Measurements from ENCODE around the gene UBLCP1.
A peak's percentile ranks its signal among the peaks of the same experiment; 100 is the strongest.

Gene UBLCP1

GRCh38 chr5:159309689-159310433, 46.8 kb downstream of the UBLCP1 start:
- TF ChIP-seq, protein P1, sequence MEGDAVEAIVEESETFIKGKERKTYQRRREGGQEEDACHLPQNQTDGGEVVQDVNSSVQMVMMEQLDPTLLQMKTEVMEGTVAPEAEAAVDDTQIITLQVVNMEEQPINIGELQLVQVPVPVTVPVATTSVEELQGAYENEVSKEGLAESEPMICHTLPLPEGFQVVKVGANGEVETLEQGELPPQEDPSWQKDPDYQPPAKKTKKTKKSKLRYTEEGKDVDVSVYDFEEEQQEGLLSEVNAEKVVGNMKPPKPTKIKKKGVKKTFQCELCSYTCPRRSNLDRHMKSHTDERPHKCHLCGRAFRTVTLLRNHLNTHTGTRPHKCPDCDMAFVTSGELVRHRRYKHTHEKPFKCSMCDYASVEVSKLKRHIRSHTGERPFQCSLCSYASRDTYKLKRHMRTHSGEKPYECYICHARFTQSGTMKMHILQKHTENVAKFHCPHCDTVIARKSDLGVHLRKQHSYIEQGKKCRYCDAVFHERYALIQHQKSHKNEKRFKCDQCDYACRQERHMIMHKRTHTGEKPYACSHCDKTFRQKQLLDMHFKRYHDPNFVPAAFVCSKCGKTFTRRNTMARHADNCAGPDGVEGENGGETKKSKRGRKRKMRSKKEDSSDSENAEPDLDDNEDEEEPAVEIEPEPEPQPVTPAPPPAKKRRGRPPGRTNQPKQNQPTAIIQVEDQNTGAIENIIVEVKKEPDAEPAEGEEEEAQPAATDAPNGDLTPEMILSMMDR (IDR thresholded peaks at IDR 0.05; ENCODE audit: control insufficient read depth, insufficient read depth, low read depth, low read length, missing control alignments) = no peak
- no peak overlapping the region for H3K4me3 ChIP-seq (ENCODE audit: control insufficient read depth, low read depth, low read length)
- DNase-seq (ENCODE audit: low read depth) = no peak

DNA sequence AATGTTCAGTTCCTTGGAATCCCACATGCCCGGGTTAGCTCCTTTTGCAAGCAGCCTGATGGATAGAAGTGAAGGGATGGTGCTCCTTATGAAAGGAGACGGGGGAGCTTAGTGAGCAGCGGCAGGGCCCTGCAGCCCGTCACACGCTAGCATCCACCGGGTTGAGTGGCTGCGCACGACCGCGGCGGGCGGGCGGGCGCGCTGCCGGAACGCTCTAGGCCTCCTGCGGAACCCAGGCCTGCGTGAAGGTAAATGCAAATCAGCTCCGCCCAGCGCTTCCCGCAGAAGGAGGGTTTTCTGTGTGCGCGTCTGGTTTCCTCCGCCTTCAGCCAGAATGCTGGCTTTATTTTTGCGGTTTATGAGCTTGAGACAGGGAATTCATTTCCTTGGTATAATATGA, 47.4 kb downstream of the UBLCP1 start:
- TF ChIP-seq, protein P1 (IDR thresholded peaks at IDR 0.05; ENCODE audit: control insufficient read depth, insufficient read depth, low read depth, low read length, missing control alignments) = no peak
- no peak overlapping the region; the same call in 1 of the 2 replicates for H3K4me3 ChIP-seq (ENCODE audit: control insufficient read depth, low read depth, low read length)
- no peak for DNase-seq (ENCODE audit: low read depth)

DNA sequence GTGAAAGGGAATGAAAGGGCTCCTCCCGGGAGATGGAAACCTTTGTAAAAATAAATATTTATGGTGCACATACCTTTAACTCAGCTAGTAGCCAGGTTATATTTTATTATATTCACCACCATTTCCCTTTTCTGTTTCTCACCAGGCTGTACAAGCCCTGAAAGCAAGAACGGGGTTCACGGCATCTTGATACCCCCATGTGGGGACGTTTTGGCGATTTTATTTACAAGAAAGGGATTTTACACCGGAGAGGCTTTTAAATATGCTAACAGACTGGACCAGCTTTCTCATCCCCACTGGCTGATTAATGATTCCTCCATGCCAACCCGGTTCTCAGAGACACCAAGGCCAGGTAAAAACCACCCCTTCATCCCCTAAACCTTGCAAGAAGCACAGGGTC, 48.0 kb downstream of the UBLCP1 start:
- H3K4me3 ChIP-seq (ENCODE audit: control insufficient read depth, low read depth, low read length) = no peak overlapping the region
- TF ChIP-seq, protein P1 (IDR thresholded peaks at IDR 0.05; ENCODE audit: control insufficient read depth, insufficient read depth, low read depth, low read length, missing control alignments) = no peak
- DNase-seq (ENCODE audit: low read depth) = no peak

DNA sequence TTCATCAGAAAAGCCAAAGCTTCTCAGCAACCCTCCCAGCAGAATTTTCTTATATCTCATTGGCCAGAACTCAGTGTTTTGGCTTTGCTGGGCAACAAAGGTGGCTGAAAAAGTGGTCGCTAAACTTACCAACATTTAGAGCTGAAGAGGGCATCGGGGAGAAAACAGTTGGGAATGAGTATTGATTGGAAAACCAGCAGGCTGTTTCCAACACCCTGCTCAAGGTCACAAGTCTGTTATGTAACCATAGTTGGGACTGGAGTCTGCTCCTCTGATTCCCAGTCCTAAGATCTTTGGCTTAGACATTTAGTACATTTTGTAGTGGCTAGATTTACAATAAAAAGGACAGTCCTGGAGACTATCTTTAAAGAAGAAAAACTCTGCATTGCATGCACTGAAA, 50.1 kb downstream of the UBLCP1 start:
- DNase-seq (ENCODE audit: low read depth) = no peak
- TF ChIP-seq, protein P1 (IDR thresholded peaks at IDR 0.05; ENCODE audit: control insufficient read depth, insufficient read depth, low read depth, low read length, missing control alignments) = no peak

GRCh38 chr5:159316519-159317383, 53.7 kb downstream of the UBLCP1 start:
- TF ChIP-seq, protein P1 (IDR thresholded peaks at IDR 0.05; ENCODE audit: control insufficient read depth, insufficient read depth, low read depth, low read length, missing control alignments) = peak; percentile 76
- H3K4me3 ChIP-seq (ENCODE audit: control insufficient read depth, low read depth, low read length) = no peak overlapping the region
- peak; percentile 18 for DNase-seq (ENCODE audit: low read depth)

More for the DNA sequence above, 50.1 kb downstream of the UBLCP1 start:
- no peak overlapping the region for H3K4me3 ChIP-seq (ENCODE audit: control insufficient read depth, low read depth, low read length)

DNA sequence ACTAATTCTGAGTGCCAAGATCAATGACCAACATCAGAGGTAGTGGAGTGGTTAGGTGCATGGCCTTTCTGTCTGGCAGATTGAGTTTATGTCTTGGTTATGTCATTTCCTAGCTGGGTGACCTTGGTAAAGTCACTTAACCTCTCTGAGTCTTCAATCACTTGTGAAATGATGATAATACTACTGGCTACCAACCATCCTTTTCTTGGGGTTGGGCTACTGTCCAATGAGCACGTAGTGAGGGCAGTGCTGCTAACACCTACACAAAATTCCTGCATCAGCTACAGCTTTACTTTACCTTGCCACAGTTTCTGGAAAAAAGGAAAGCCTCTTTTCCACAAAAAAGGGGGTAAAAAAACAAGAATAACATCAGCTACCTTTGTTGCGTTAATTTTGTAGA, 54.8 kb downstream of the UBLCP1 start:
- TF ChIP-seq, protein P1 (IDR thresholded peaks at IDR 0.05; ENCODE audit: control insufficient read depth, insufficient read depth, low read depth, low read length, missing control alignments) = no peak
- H3K4me3 ChIP-seq (ENCODE audit: control insufficient read depth, low read depth, low read length) = no peak overlapping the region
- no peak for DNase-seq (ENCODE audit: low read depth)
